DOHH2 (cell line): ENCODE data around the gene KRTAP5-11.

Experiments
- H3F3A ChIP-seq: fragments of 200-600 bp; sonication (generic), shearing (Covaris generic); 2 replicates; pipeline ENCODE4 v1.6.0; 2016; ENCODE audit warnings: antibody characterized with exemption, mild to moderate bottlenecking; ENCODE audit not compliant: control insufficient read depth, insufficient read depth
- H3K27ac ChIP-seq: fragments of 200-600 bp; sonication (generic); 2 replicates; pipeline ENCODE4 v1.5.1; 2014; ENCODE audit warnings: low read depth, mild to moderate bottlenecking, low read length, moderate library complexity
- H3K27me3 ChIP-seq: fragments of 200-600 bp; sonication (generic); 2 replicates; pipeline ENCODE4 v1.6.1; 2014; ENCODE audit warnings: mild to moderate bottlenecking, low read length, mixed read lengths; ENCODE audit not compliant: control insufficient read depth
- H3K36me3 ChIP-seq: fragments of 200-600 bp; sonication (generic); 2 replicates; pipeline ENCODE4 v1.6.1; 2014; ENCODE audit warnings: mild to moderate bottlenecking, low read length, moderate library complexity, mixed read lengths; ENCODE audit not compliant: control insufficient read depth
- H3K4me1 ChIP-seq: fragments of 200-600 bp; sonication (generic); 2 replicates; pipeline ENCODE4 v1.6.1; 2014; ENCODE audit warnings: mild to moderate bottlenecking, low read length, mixed read lengths; ENCODE audit not compliant: control insufficient read depth
- H3K4me2 ChIP-seq: fragments of 200-600 bp; sonication (generic); 2 replicates; pipeline ENCODE4 v1.6.0; 2014; ENCODE audit warnings: mild to moderate bottlenecking, low read length, moderate library complexity
- H3K4me3 ChIP-seq: fragments of 200-600 bp; sonication (generic); 2 replicates; pipeline ENCODE4 v1.5.1; 2014; ENCODE audit warnings: mild to moderate bottlenecking, low read length, mixed read lengths
- H3K79me2 ChIP-seq: fragments of 200-600 bp; sonication (generic); 2 replicates; pipeline ENCODE4 v1.6.1; 2014; ENCODE audit warnings: mild to moderate bottlenecking, low read length, mixed read lengths; ENCODE audit not compliant: control insufficient read depth
- H3K9me2 ChIP-seq: fragments of 200-600 bp; sonication (generic); replicated peaks from 2 replicates; pipeline ENCODE4 v1.6.1; 2014; ENCODE audit warnings: mild to moderate bottlenecking, low read length, mixed read lengths; ENCODE audit not compliant: control insufficient read depth
- H3K9me3 ChIP-seq: fragments of 200-600 bp; sonication (generic); 2 replicates; pipeline ENCODE4 v1.6.1; 2014; ENCODE audit warnings: antibody characterized with exemption, low read length, mixed read lengths; ENCODE audit not compliant: control insufficient read depth, insufficient read depth
- H4K20me1 ChIP-seq: fragments of 200-600 bp; sonication (generic); 2 replicates; pipeline ENCODE4 v1.6.0; 2014; ENCODE audit warnings: low read depth, mild to moderate bottlenecking, antibody characterized with exemption, low read length, moderate library complexity; ENCODE audit not compliant: control insufficient read depth, insufficient read depth
- CTCF ChIP-seq: fragments of 200-600 bp; sonication (generic); IDR thresholded peaks from one replicate; pipeline ENCODE4 v1.5.1; 2014; ENCODE audit warnings: antibody characterized with exemption, mild to moderate bottlenecking, low read depth, low read length; ENCODE audit not compliant: poor library complexity, severe bottlenecking
- EZH2phosphoT487 ChIP-seq: fragments of 200-600 bp; sonication (generic); IDR thresholded peaks from 2 replicates; pipeline ENCODE4 v1.6.1; 2017; ENCODE audit warnings: borderline replicate concordance, mild to moderate bottlenecking, antibody characterized with exemption, low read length, moderate library complexity, mixed read lengths

The KRTAP5-11 gene

GRCh38 chr11:71565263-71565662, 17.4 kb downstream of the KRTAP5-11 start, which contains the start of gene KRTAP5-10:
TSS of gene KRTAP5-10 (plus strand) at chr11:71565563. CDS start at chr11:71565588, 25 bp downstream.
- H3F3A ChIP-seq: no peaks in the 10 kb centered on the region
- no peaks in the 10 kb centered on the region for H3K79me2 ChIP-seq
- no peaks in the 10 kb centered on the region for H3K4me1 ChIP-seq
- H3K27ac ChIP-seq: no peak within 1 kb of the TSS
- no peaks in the 10 kb centered on the region for H3K9me3 ChIP-seq
- peaks cover 16% of the 10 kb centered on the region for H3K27me3 ChIP-seq
- H4K20me1 ChIP-seq: no peaks in the 10 kb centered on the region
- H3K4me2 ChIP-seq: no peak within 1 kb of the TSS
- H3K9me2 ChIP-seq: no peaks in the 10 kb centered on the region
- H3K4me3 ChIP-seq: no peak within 1 kb of the TSS
- TF ChIP-seq CTCF (no peak), EZH2phosphoT487 (no peak)
- no peaks in the 10 kb centered on the region for H3K36me3 ChIP-seq

- no peaks in the 10 kb centered on the region for H3K79me2 ChIP-seq
- peaks cover 16% of the 10 kb centered on the region for H3K27me3 ChIP-seq
- H3F3A ChIP-seq: no peaks in the 10 kb centered on the region
- H4K20me1 ChIP-seq: no peaks in the 10 kb centered on the region
- H3K4me1 ChIP-seq: no peaks in the 10 kb centered on the region
- no peaks in the 10 kb centered on the region for H3K36me3 ChIP-seq
- TF ChIP-seq EZH2phosphoT487: no peak
- TF ChIP-seq CTCF: no peak
- H3K9me2 ChIP-seq: no peaks in the 10 kb centered on the region
- no peaks in the 10 kb centered on the region for H3K9me3 ChIP-seq
- H3K27ac ChIP-seq: no peak overlapping the region
- H3K4me2 ChIP-seq: no peak overlapping the region
- H3K4me3 ChIP-seq: no peak overlapping the region
Observed at GRCh38 chr11:71564430-71564829, 18.2 kb downstream of the KRTAP5-11 start.

GRCh38 chr11:71563406-71563805, 19.3 kb downstream of the KRTAP5-11 start:
- Histone ChIP-seq H3K9me2 (no peaks in the 10 kb centered on the region), H3F3A (no peaks in the 10 kb centered on the region), H3K36me3 (no peaks in the 10 kb centered on the region), H3K79me2 (no peaks in the 10 kb centered on the region), H3K27ac (no peak overlapping the region), H3K4me2 (no peak overlapping the region), H3K4me3 (no peak overlapping the region), H3K27me3 (peaks cover 16% of the 10 kb centered on the region), H4K20me1 (no peaks in the 10 kb centered on the region), H3K9me3 (no peaks in the 10 kb centered on the region), H3K4me1 (no peaks in the 10 kb centered on the region)
- TF ChIP-seq EZH2phosphoT487: no peak
- peak; percentile 61 for TF ChIP-seq CTCF
